Measurements from ENCODE around the gene TCF4. TPM values are rescaled to one million over a fixed set of nuclear protein-coding genes. Genes with fewer than 3 reads are reported as not detected.

TCF4 gene
- total RNA-seq, 2 experiments from 2014 or later: 75.9 to 76.0 TPM

GRCh38 chr18:55390898-55391297 is 197.1 kb downstream of the TCF4 start:
- CTCF ChIA-PET (ENCODE audit: unreplicated experiment): no interaction called here
- POLR2A ChIA-PET: interaction anchor here (1.0 kb wide), 1 partner anchor 9 kb away, joined by 4 read pairs; no protein-coding TSS in a partner anchor
- BruUV-seq (replicated peaks): no TSS peak
- Histone ChIP-seq H3K79me2 (ENCODE audit: insufficient read depth, low read depth, low read length) (no peaks in the 10 kb centered on the region; the same call in 1 of the 2 replicates), H3K9me3 (ENCODE audit: low read length) (no peaks in the 10 kb centered on the region), H4K20me1 (ENCODE audit: insufficient read depth, low read length) (no peaks in the 10 kb centered on the region), H3K9me2 (ENCODE audit: insufficient read depth, low read length) (no peaks in the 10 kb centered on the region), H3K36me3 (ENCODE audit: insufficient read depth, low read length) (peaks cover 12% of the 10 kb centered on the region; the same call in 1 of the 2 replicates), H3K4me1 (ENCODE audit: insufficient read depth, low read length, poor library complexity, severe bottlenecking) (no peaks in the 10 kb centered on the region), H2AFZ (ENCODE audit: low read length) (no peak overlapping the region), H3K4me2 (ENCODE audit: low read length) (no peak overlapping the region), H3K27ac (ENCODE audit: low read depth, low read length, poor library complexity, severe bottlenecking) (no peak overlapping the region), H3K4me3 (ENCODE audit: low read depth, low read length, poor library complexity, severe bottlenecking) (no peak overlapping the region)
- DNase-seq (ENCODE audit: low spot score): no peak
- TF ChIP-seq CTCF (conservative IDR thresholded peaks at IDR 0.05; ENCODE audit: low read length) (no peak), EZH2phosphoT487 (IDR thresholded peaks at IDR 0.05; ENCODE audit: borderline replicate concordance, low read depth, low read length) (no peak)
- intact Hi-C loops (cut with micrococcal nuclease; ENCODE audit: unreplicated experiment): no loop called here

- peaks cover 5% of the 10 kb centered on the region for H3K4me1 ChIP-seq (ENCODE audit: insufficient read depth, low read length, poor library complexity, severe bottlenecking)
- BruUV-seq (replicated peaks): no TSS peak
- no peak overlapping the region for H3K27ac ChIP-seq (ENCODE audit: low read depth, low read length, poor library complexity, severe bottlenecking)
- ChIA-PET POLR2A (no interaction called here), CTCF (ENCODE audit: unreplicated experiment) (no interaction called here)
- H3K36me3 ChIP-seq (ENCODE audit: insufficient read depth, low read length): peaks cover 21% of the 10 kb centered on the region
- no peak overlapping the region for H3K4me2 ChIP-seq (ENCODE audit: low read length)
- H3K4me3 ChIP-seq (ENCODE audit: low read depth, low read length, poor library complexity, severe bottlenecking): no peak overlapping the region
- H4K20me1 ChIP-seq (ENCODE audit: insufficient read depth, low read length): no peaks in the 10 kb centered on the region
- intact Hi-C loops (cut with micrococcal nuclease; ENCODE audit: unreplicated experiment): no loop called here
- no peak for TF ChIP-seq EZH2phosphoT487 (IDR thresholded peaks at IDR 0.05; ENCODE audit: borderline replicate concordance, low read depth, low read length)
- TF ChIP-seq CTCF (conservative IDR thresholded peaks at IDR 0.05; ENCODE audit: low read length): no peak
- no peak overlapping the region for H2AFZ ChIP-seq (ENCODE audit: low read length)
- H3K9me2 ChIP-seq (ENCODE audit: insufficient read depth, low read length): no peaks in the 10 kb centered on the region
- peaks cover 6% of the 10 kb centered on the region; the same call in 1 of the 2 replicates for H3K79me2 ChIP-seq (ENCODE audit: insufficient read depth, low read depth, low read length)
- peaks cover 13% of the 10 kb centered on the region; the same call in 1 of the 2 replicates for H3K9me3 ChIP-seq (ENCODE audit: low read length)
- no peak for DNase-seq (ENCODE audit: low spot score)
Observed at GRCh38 chr18:55387139-55387984, 200.6 kb downstream of the TCF4 start.

- DNase-seq (ENCODE audit: low spot score): no peak
- intact Hi-C loops (cut with micrococcal nuclease; ENCODE audit: unreplicated experiment): no loop called here
- no peaks in the 10 kb centered on the region for H4K20me1 ChIP-seq (ENCODE audit: insufficient read depth, low read length)
- H3K9me3 ChIP-seq (ENCODE audit: low read length): peaks cover 18% of the 10 kb centered on the region; the same call in 1 of the 2 replicates
- no peak overlapping the region for H2AFZ ChIP-seq (ENCODE audit: low read length)
- no TSS peak for BruUV-seq (replicated peaks)
- H3K36me3 ChIP-seq (ENCODE audit: insufficient read depth, low read length): peaks cover 30% of the 10 kb centered on the region
- ChIA-PET POLR2A (no interaction called here), CTCF (ENCODE audit: unreplicated experiment) (no interaction called here)
- no peak overlapping the region for H3K27ac ChIP-seq (ENCODE audit: low read depth, low read length, poor library complexity, severe bottlenecking)
- H3K79me2 ChIP-seq (ENCODE audit: insufficient read depth, low read depth, low read length): peaks cover 14% of the 10 kb centered on the region; the same call in 1 of the 2 replicates
- H3K9me2 ChIP-seq (ENCODE audit: insufficient read depth, low read length): no peaks in the 10 kb centered on the region
- no peak overlapping the region for H3K4me2 ChIP-seq (ENCODE audit: low read length)
- TF ChIP-seq CTCF (conservative IDR thresholded peaks at IDR 0.05; ENCODE audit: low read length): no peak
- TF ChIP-seq EZH2phosphoT487 (IDR thresholded peaks at IDR 0.05; ENCODE audit: borderline replicate concordance, low read depth, low read length): no peak
- peaks cover 5% of the 10 kb centered on the region for H3K4me1 ChIP-seq (ENCODE audit: insufficient read depth, low read length, poor library complexity, severe bottlenecking)
- no peak overlapping the region for H3K4me3 ChIP-seq (ENCODE audit: low read depth, low read length, poor library complexity, severe bottlenecking)
Observed at GRCh38 chr18:55386545-55386944, 201.4 kb downstream of the TCF4 start.

Measured in OCI-LY7 (cell line).